Measurements from ENCODE around the gene VWA8.

DNA sequence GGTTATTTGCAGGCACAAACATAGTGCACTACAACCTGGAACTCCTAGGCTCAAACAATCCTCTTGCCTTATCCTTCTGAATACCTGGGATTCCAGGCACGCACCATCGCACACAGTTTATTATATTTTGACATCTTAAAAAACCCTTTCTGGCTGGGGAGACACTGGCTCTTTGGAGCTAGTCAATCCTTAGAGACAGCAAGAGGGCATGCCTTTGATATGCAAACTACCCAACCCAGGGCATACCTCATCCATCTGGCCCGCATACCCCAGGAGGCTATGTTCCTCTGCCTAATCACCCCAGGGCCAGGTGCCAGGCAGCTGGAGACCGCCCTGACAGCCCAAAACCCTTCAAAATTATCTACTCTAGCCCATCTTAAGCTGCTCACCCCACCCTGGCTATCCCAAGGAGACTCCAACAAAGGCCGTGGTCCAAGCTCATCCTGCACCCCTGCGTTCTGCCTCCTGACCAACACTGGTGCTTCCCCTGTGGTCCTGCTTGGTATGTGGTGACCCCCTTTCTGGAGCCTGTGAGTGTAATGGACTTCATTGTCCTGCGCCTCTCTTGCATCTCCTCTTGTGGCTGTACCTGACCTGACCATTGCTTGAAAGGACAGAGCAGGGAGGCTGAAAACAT lies 417.1 kb downstream of the VWA8 start:
- TF ChIP-seq, protein P1, sequence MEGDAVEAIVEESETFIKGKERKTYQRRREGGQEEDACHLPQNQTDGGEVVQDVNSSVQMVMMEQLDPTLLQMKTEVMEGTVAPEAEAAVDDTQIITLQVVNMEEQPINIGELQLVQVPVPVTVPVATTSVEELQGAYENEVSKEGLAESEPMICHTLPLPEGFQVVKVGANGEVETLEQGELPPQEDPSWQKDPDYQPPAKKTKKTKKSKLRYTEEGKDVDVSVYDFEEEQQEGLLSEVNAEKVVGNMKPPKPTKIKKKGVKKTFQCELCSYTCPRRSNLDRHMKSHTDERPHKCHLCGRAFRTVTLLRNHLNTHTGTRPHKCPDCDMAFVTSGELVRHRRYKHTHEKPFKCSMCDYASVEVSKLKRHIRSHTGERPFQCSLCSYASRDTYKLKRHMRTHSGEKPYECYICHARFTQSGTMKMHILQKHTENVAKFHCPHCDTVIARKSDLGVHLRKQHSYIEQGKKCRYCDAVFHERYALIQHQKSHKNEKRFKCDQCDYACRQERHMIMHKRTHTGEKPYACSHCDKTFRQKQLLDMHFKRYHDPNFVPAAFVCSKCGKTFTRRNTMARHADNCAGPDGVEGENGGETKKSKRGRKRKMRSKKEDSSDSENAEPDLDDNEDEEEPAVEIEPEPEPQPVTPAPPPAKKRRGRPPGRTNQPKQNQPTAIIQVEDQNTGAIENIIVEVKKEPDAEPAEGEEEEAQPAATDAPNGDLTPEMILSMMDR (IDR thresholded peaks at IDR 0.05): no peak
- TF ChIP-seq EP300 (IDR thresholded peaks at IDR 0.05): no peak
- no peak for TF ChIP-seq POLR2A (IDR thresholded peaks at IDR 0.05)
- TF ChIP-seq POLR2AphosphoS5 (IDR thresholded peaks at IDR 0.05): no peak
